ENCODE measurements around the gene NMNAT3.
"Not testable (repeated sequence)": the region's sequence is repeated elsewhere in the genome, so short reads cannot be mapped to it uniquely, and the experiment has no call there.

NMNAT3 gene

GRCh38 chr3:139607257-139608107 is 70.3 kb downstream of the NMNAT3 start:
- TF ChIP-seq TARDBP (IDR thresholded peaks at IDR 0.05) (no peak), CTBP1 (IDR thresholded peaks at IDR 0.05; ENCODE audit: borderline replicate concordance) (no peak), BHLHE40 (IDR thresholded peaks at IDR 0.05; ENCODE audit: borderline replicate concordance) (no peak)
- DNase-seq (ENCODE audit: extremely low spot score), result no peak
- ChIA-PET CTCF (no interaction called here), POLR2A (no interaction called here)

GRCh38 chr3:139602003-139602402 is 75.8 kb downstream of the NMNAT3 start:
- POLR2A ChIA-PET, result no interaction called here
- CTCF ChIA-PET, result no interaction called here
- TF ChIP-seq, protein P1, sequence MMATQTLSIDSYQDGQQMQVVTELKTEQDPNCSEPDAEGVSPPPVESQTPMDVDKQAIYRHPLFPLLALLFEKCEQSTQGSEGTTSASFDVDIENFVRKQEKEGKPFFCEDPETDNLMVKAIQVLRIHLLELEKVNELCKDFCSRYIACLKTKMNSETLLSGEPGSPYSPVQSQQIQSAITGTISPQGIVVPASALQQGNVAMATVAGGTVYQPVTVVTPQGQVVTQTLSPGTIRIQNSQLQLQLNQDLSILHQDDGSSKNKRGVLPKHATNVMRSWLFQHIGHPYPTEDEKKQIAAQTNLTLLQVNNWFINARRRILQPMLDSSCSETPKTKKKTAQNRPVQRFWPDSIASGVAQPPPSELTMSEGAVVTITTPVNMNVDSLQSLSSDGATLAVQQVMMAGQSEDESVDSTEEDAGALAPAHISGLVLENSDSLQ (IDR thresholded peaks at IDR 0.05), result no peak
- TF ChIP-seq SUZ12 (IDR thresholded peaks at IDR 0.05), result no peak
- TF ChIP-seq FOXA1 (IDR thresholded peaks at IDR 0.05), result no peak
- no peak for TF ChIP-seq BHLHE40 (IDR thresholded peaks at IDR 0.05; ENCODE audit: borderline replicate concordance)
- TF ChIP-seq LEF1 (IDR thresholded peaks at IDR 0.05; ENCODE audit: borderline replicate concordance), result no peak
- TF ChIP-seq ARNT (IDR thresholded peaks at IDR 0.05), result no peak
- TF ChIP-seq TARDBP (IDR thresholded peaks at IDR 0.05), result no peak
- TF ChIP-seq CTBP1 (IDR thresholded peaks at IDR 0.05; ENCODE audit: borderline replicate concordance), result no peak
- TF ChIP-seq FOXM1 (IDR thresholded peaks at IDR 0.05; ENCODE audit: borderline replicate concordance), result no peak
- no peak for TF ChIP-seq NFRKB (IDR thresholded peaks at IDR 0.05)
- no peak for TF ChIP-seq SP1 (IDR thresholded peaks at IDR 0.05)
- no peak for TF ChIP-seq L3MBTL2 (conservative IDR thresholded peaks at IDR 0.05)
- TF ChIP-seq ZNF384 (IDR thresholded peaks at IDR 0.05), result no peak
- TF ChIP-seq ELF4 (IDR thresholded peaks at IDR 0.05), result no peak
- no peak for TF ChIP-seq FOXK2 (IDR thresholded peaks at IDR 0.05)
- no peak for TF ChIP-seq HDGF (IDR thresholded peaks at IDR 0.05; ENCODE audit: borderline replicate concordance)
- no peak for DNase-seq (ENCODE audit: extremely low spot score)

- DNase-seq (ENCODE audit: extremely low spot score), result no peak
- TF ChIP-seq FOXM1 (IDR thresholded peaks at IDR 0.05; ENCODE audit: borderline replicate concordance) (no peak), ARNT (IDR thresholded peaks at IDR 0.05) (no peak), LEF1 (IDR thresholded peaks at IDR 0.05; ENCODE audit: borderline replicate concordance) (no peak), L3MBTL2 (conservative IDR thresholded peaks at IDR 0.05) (no peak), ZNF384 (IDR thresholded peaks at IDR 0.05) (no peak)
- CTCF ChIA-PET, result no interaction called here
- POLR2A ChIA-PET, result no interaction called here
These were observed 76.4 kb downstream of the NMNAT3 start for GRCh38 chr3:139601191-139601961.

DNA sequence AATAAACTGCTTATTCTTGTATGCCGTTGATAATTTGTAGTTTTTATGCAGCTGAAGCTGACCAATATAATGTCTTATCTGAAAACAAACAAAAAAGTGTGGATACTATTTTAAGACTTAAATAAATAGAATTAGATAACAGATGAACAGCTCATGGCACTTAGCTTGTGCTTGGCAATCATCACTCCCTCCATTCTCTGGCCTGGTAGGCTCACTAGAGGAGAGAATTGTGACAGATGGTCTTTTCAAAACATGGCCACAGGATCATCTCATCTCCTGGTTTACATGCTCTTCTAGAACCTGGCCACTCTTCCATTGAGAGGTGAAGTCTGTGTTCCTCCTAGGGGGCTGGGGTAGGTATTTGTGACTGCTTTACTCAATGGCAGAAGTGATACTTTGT is 79.8 kb downstream of the NMNAT3 start:
- CTCF ChIA-PET, result interaction anchor here (0.6 kb wide), 1 partner anchor 23 kb away, joined by 3 read pairs; no protein-coding TSS in a partner anchor
- TF ChIP-seq SP1 (IDR thresholded peaks at IDR 0.05), result no peak
- TF ChIP-seq ZNF384 (IDR thresholded peaks at IDR 0.05), result no peak
- TF ChIP-seq ARNT (IDR thresholded peaks at IDR 0.05), result no peak
- no peak for TF ChIP-seq FOXM1 (IDR thresholded peaks at IDR 0.05; ENCODE audit: borderline replicate concordance)
- TF ChIP-seq CTBP1 (IDR thresholded peaks at IDR 0.05; ENCODE audit: borderline replicate concordance), result no peak
- TF ChIP-seq SUZ12 (IDR thresholded peaks at IDR 0.05), result no peak
- TF ChIP-seq, protein P1 (IDR thresholded peaks at IDR 0.05), result no peak
- TF ChIP-seq FOXA1 (IDR thresholded peaks at IDR 0.05), result no peak
- no peak for TF ChIP-seq NFRKB (IDR thresholded peaks at IDR 0.05)
- TF ChIP-seq HDGF (IDR thresholded peaks at IDR 0.05; ENCODE audit: borderline replicate concordance), result no peak
- no peak for TF ChIP-seq L3MBTL2 (conservative IDR thresholded peaks at IDR 0.05)
- TF ChIP-seq TARDBP (IDR thresholded peaks at IDR 0.05), result no peak
- TF ChIP-seq BHLHE40 (IDR thresholded peaks at IDR 0.05; ENCODE audit: borderline replicate concordance), result no peak
- DNase-seq (ENCODE audit: extremely low spot score), result no peak
- POLR2A ChIA-PET, result no interaction called here

DNA sequence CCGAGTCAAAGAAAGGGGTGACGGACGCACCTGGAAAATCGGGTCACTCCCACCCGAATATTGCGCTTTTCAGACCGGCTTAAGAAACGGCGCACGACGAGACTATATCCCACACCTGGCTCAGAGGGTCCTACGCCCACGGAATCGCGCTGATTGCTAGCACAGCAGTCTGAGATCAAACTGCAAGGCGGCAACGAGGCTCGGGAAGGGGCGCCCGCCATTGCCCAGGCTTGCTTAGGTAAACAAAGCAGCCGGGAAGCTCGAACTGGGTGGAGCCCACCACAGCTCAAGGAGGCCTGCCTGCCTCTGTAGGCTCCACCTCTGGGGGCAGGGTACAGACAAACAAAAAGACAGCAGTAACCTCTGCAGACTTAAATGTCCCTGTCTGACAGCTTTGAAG is 86.6 kb downstream of the NMNAT3 start:
- DNase-seq (ENCODE audit: extremely low spot score); CTCF ChIA-PET; POLR2A ChIA-PET: not testable (repeated sequence)

DNA sequence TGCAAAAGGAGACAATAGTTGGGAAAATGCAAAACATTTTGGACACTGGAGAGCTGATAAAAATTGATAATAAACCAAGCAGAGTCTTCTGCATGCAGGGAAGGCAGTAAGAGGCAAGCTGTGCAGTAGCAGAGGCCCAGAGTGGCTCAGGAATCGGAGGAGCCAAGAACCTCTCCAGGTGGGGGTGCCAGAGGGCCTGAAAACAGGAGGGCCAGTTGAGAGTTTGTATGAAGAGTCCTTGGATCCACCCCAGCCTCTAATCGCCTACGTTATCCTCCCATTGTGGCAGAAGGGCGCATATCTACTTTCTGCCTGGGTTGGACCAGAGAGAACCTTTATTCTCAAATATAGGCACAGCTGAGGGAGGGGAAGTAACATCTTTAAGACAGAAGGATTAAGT is 89.3 kb downstream of the NMNAT3 start:
- POLR2A ChIA-PET, result no interaction called here
- CTCF ChIA-PET, result no interaction called here
- peak; percentile 30 for DNase-seq (ENCODE audit: extremely low spot score)
- TF ChIP-seq FOXA1 (IDR thresholded peaks at IDR 0.05) (no peak), CTBP1 (IDR thresholded peaks at IDR 0.05; ENCODE audit: borderline replicate concordance) (no peak), L3MBTL2 (conservative IDR thresholded peaks at IDR 0.05) (no peak), TARDBP (IDR thresholded peaks at IDR 0.05) (no peak), BHLHE40 (IDR thresholded peaks at IDR 0.05; ENCODE audit: borderline replicate concordance) (no peak), NFRKB (IDR thresholded peaks at IDR 0.05) (no peak), ZNF384 (IDR thresholded peaks at IDR 0.05) (no peak), ARNT (IDR thresholded peaks at IDR 0.05) (no peak), ELF4 (IDR thresholded peaks at IDR 0.05) (no peak), LEF1 (IDR thresholded peaks at IDR 0.05; ENCODE audit: borderline replicate concordance) (no peak), SUZ12 (IDR thresholded peaks at IDR 0.05) (no peak)

DNA sequence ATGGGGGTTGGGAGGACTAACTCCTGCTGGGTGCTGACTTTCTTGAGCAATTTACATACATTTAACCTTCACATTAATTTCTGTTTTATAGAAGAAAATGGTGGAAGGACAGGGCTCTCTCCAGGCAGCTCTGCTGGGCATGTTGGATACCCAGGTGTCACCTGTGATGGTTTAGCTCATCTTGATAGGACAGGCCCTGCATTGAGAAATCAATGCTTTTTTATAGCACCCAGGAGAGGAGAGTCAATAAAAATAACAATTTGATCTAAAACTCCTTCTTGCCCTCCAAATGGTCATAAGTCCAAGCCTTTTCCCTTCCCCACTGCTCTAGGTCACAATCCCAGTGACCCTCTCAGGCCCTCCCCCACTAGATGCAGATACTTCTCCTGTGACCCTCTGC is 90.0 kb downstream of the NMNAT3 start:
- TF ChIP-seq L3MBTL2 (conservative IDR thresholded peaks at IDR 0.05) (no peak), HDGF (IDR thresholded peaks at IDR 0.05; ENCODE audit: borderline replicate concordance) (no peak), BHLHE40 (IDR thresholded peaks at IDR 0.05; ENCODE audit: borderline replicate concordance) (no peak), TARDBP (IDR thresholded peaks at IDR 0.05) (no peak), NFRKB (IDR thresholded peaks at IDR 0.05) (no peak), ARNT (IDR thresholded peaks at IDR 0.05) (no peak), SP1 (IDR thresholded peaks at IDR 0.05) (no peak), CTBP1 (IDR thresholded peaks at IDR 0.05; ENCODE audit: borderline replicate concordance) (no peak), FOXK2 (IDR thresholded peaks at IDR 0.05) (no peak), ZNF384 (IDR thresholded peaks at IDR 0.05) (no peak), FOXM1 (IDR thresholded peaks at IDR 0.05; ENCODE audit: borderline replicate concordance) (no peak), SUZ12 (IDR thresholded peaks at IDR 0.05) (no peak), FOXA1 (IDR thresholded peaks at IDR 0.05) (no peak), LEF1 (IDR thresholded peaks at IDR 0.05; ENCODE audit: borderline replicate concordance) (no peak), ELF4 (IDR thresholded peaks at IDR 0.05) (no peak)
- TF ChIP-seq, protein P1 (IDR thresholded peaks at IDR 0.05), result no peak
- DNase-seq (ENCODE audit: extremely low spot score), result no peak
- ChIA-PET POLR2A (no interaction called here), CTCF (no interaction called here)

Data from HEK293T (cell line).